Progenitor cell of endocrine pancreas (in vitro differentiated cells): ENCODE data around the gene PRDX5. TPM values are rescaled to one million over a fixed set of nuclear protein-coding genes. Genes with fewer than 3 reads are reported as not detected.

Experiments
- DNase-seq: peaks from one replicate; pipeline ENCODE4 v3.0.0; 2021; ENCODE audit warnings: low spot score; ENCODE audit not compliant: unreplicated experiment
- H3K27ac Mint-ChIP-seq: 2 replicates; pipeline ENCODE4 v1.8.0; 2021; ENCODE audit warnings: mild to moderate bottlenecking, moderate library complexity, mixed read lengths
- H3K27me3 Mint-ChIP-seq: 2 replicates; pipeline ENCODE4 v1.8.0; 2021; ENCODE audit warnings: mixed read lengths
- H3K36me3 Mint-ChIP-seq: 2 replicates; pipeline ENCODE4 v1.8.0; 2022; ENCODE audit warnings: mixed read lengths; ENCODE audit not compliant: insufficient read depth
- H3K4me1 Mint-ChIP-seq: 2 replicates; pipeline ENCODE4 v1.8.0; 2021; ENCODE audit warnings: low read depth, mixed read lengths
- H3K4me3 Mint-ChIP-seq: 2 replicates; pipeline ENCODE4 v1.8.0; 2021; ENCODE audit warnings: low read depth, mild to moderate bottlenecking, moderate library complexity, mixed read lengths
- H3K9me3 Mint-ChIP-seq: 2 replicates; pipeline ENCODE4 v1.8.0; 2021; ENCODE audit warnings: low read depth, mixed read lengths
- CTCF ChIP-seq: fragments of 200-600 bp; sonication (generic); IDR thresholded peaks from one replicate; pipeline ENCODE4 v1.5.0; 2021; ENCODE audit warnings: antibody characterized with exemption, mild to moderate bottlenecking; ENCODE audit not compliant: unreplicated experiment
- total RNA-seq: library from RNA; stranded (reverse); gene quantifications from 2 replicates; pipeline ENCODE4 v1.2.1, GENCODE V29; 2021

Gene PRDX5
- total RNA-seq, 1 donor from 2014 or later, result 171 TPM

- Mint-ChIP-seq H3K27me3 (peaks cover 2% of the 10 kb centered on the region), H3K9me3 (no peaks in the 10 kb centered on the region), H3K36me3 (peaks cover 2% of the 10 kb centered on the region), H3K4me1 (peaks cover 7% of the 10 kb centered on the region), H3K4me3 (peak within 1 kb of the TSS; percentile 81), H3K27ac (peak within 1 kb of the TSS; percentile 88)
- peak; percentile 92 for DNase-seq
- no peak for TF ChIP-seq CTCF
These were observed 33.6 kb upstream of the PRDX5 start, which contains the start of gene BAD for GRCh38 chr11:64284048-64284961. TSS of gene BAD (minus strand) at chr11:64284665. CDS start at chr11:64284368, 297 bp downstream.

- peak; percentile 84 for DNase-seq
- peaks cover 7% of the 10 kb centered on the region for H3K4me1 Mint-ChIP-seq
- H3K27ac Mint-ChIP-seq, result peak within 1 kb of the TSS; percentile 88
- TF ChIP-seq CTCF, result no peak
- H3K4me3 Mint-ChIP-seq, result peak within 1 kb of the TSS; percentile 81
- H3K36me3 Mint-ChIP-seq, result peaks cover 4% of the 10 kb centered on the region
- peaks cover 11% of the 10 kb centered on the region for H3K27me3 Mint-ChIP-seq
- no peaks in the 10 kb centered on the region for H3K9me3 Mint-ChIP-seq
These were observed 32.7 kb upstream of the PRDX5 start, which contains the start of gene GPR137 for GRCh38 chr11:64284962-64285884. TSS of gene GPR137 (plus strand) at chr11:64285848. CDS start at chr11:64286525, 677 bp downstream.

GRCh38 chr11:64285885-64286800, 31.8 kb upstream of the PRDX5 start:
- no peak for TF ChIP-seq CTCF
- Mint-ChIP-seq H3K9me3 (no peaks in the 10 kb centered on the region), H3K27ac (no peak overlapping the region), H3K4me1 (peaks cover 7% of the 10 kb centered on the region), H3K27me3 (peaks cover 19% of the 10 kb centered on the region), H3K4me3 (peak overlapping the region; percentile 75), H3K36me3 (peaks cover 4% of the 10 kb centered on the region)
- DNase-seq, result no peak

GRCh38 chr11:64286801-64287159, 31.1 kb upstream of the PRDX5 start:
- Mint-ChIP-seq H3K36me3 (peaks cover 4% of the 10 kb centered on the region), H3K4me1 (peaks cover 7% of the 10 kb centered on the region), H3K27me3 (peaks cover 19% of the 10 kb centered on the region), H3K9me3 (no peaks in the 10 kb centered on the region), H3K27ac (no peak overlapping the region), H3K4me3 (peak overlapping the region; percentile 75)
- no peak for TF ChIP-seq CTCF
- no peak for DNase-seq
